Upper lobe of right lung (tissue), 1 donor: Measurements from ENCODE around the gene SH3RF2. TPM values are rescaled to one million over a fixed set of nuclear protein-coding genes. Genes with fewer than 3 reads are reported as not detected.
A peak's percentile ranks its signal among the peaks of the same experiment; 100 is the strongest.

ENCODE experiments used
- ATAC-seq: fragments of 200-7000 bp; cut with Tn5 transposase; one replicate; pipeline ENCODE4 v1.9.1; 2020; ENCODE audit warnings: mild to moderate bottlenecking, moderate library complexity
- DNase-seq: peaks from one replicate; pipeline ENCODE4 v3.0.0-alpha.2; 2020
- H3K27ac ChIP-seq: fragments of 200-600 bp; one replicate; pipeline ENCODE4 v1.8.0; 2022
- H3K27me3 ChIP-seq: fragments of 200-600 bp; one replicate; pipeline ENCODE4 v1.8.0; 2022; ENCODE audit warnings: mild to moderate bottlenecking
- H3K36me3 ChIP-seq: fragments of 200-600 bp; one replicate; pipeline ENCODE4 v1.8.0; 2022
- H3K4me1 ChIP-seq: fragments of 200-600 bp; one replicate; pipeline ENCODE4 v1.8.0; 2022
- H3K4me3 ChIP-seq: fragments of 200-600 bp; one replicate; pipeline ENCODE4 v1.8.0; 2022; ENCODE audit warnings: mild to moderate bottlenecking
- H3K9me3 ChIP-seq: fragments of 200-600 bp; one replicate; pipeline ENCODE4 v1.8.0; 2022
- CTCF ChIP-seq: fragments of 200-600 bp; IDR thresholded peaks from one replicate; pipeline ENCODE4 v1.8.0; 2022; ENCODE audit warnings: antibody characterized with exemption
- intact Hi-C: fragments of 100-400 bp; cut with DNase I; formaldehyde crosslinking; loops from one replicate; pipeline ENCODE4 v1.11.0; 2022
- total RNA-seq: library from RNA; stranded (reverse); fragmentation: NEBNext Ultra II Directional; extraction: Animal tissue kit (Norgen Biotek cat#: 25700); gene quantifications from one replicate; pipeline ENCODE4 v1.2.1, GENCODE V29; 2021
- donor health status: DM: no; HTN: yes; CAD: no; lungs with severe emphysema.

SH3RF2 gene
- total RNA-seq, 1 donor from 2014 or later: 12.4 TPM

GRCh38 chr5:145913701-145914100, 22.7 kb upstream of the SH3RF2 start:
- ATAC-seq (no peak), DNase-seq (no peak)
- Histone ChIP-seq H3K27me3 (no peaks in the 10 kb centered on the region), H3K27ac (no peak overlapping the region), H3K4me1 (no peaks in the 10 kb centered on the region), H3K9me3 (no peaks in the 10 kb centered on the region), H3K36me3 (no peaks in the 10 kb centered on the region), H3K4me3 (no peak overlapping the region)
- TF ChIP-seq CTCF: no peak
- intact Hi-C loops: no loop called here

GRCh38 chr5:145915970-145916638, 20.3 kb upstream of the SH3RF2 start:
- Histone ChIP-seq H3K9me3 (no peaks in the 10 kb centered on the region), H3K4me1 (no peaks in the 10 kb centered on the region), H3K27me3 (no peaks in the 10 kb centered on the region), H3K27ac (no peak overlapping the region), H3K36me3 (no peaks in the 10 kb centered on the region), H3K4me3 (no peak overlapping the region)
- ATAC-seq (no peak), DNase-seq (no peak)
- intact Hi-C loops: no loop called here
- TF ChIP-seq CTCF: no peak

- ATAC-seq: peak; percentile 41
- intact Hi-C loops: no loop called here
Measured at GRCh38 chr5:145917288-145917687, 19.1 kb upstream of the SH3RF2 start.

GRCh38 chr5:145918397-145918796, 18.0 kb upstream of the SH3RF2 start:
- Histone ChIP-seq H3K9me3 (no peaks in the 10 kb centered on the region), H3K4me3 (no peak overlapping the region), H3K4me1 (no peaks in the 10 kb centered on the region), H3K27me3 (no peaks in the 10 kb centered on the region), H3K36me3 (no peaks in the 10 kb centered on the region), H3K27ac (no peak overlapping the region)
- intact Hi-C loops: no loop called here
- ATAC-seq: no peak
- DNase-seq: no peak
- no peak for TF ChIP-seq CTCF

More at GRCh38 chr5:145917288-145917687, 19.1 kb upstream of the SH3RF2 start:
- no peaks in the 10 kb centered on the region for H3K27me3 ChIP-seq
- no peak overlapping the region for H3K4me3 ChIP-seq
- no peaks in the 10 kb centered on the region for H3K36me3 ChIP-seq
- no peaks in the 10 kb centered on the region for H3K9me3 ChIP-seq
- TF ChIP-seq CTCF: no peak
- no peaks in the 10 kb centered on the region for H3K4me1 ChIP-seq
- DNase-seq: no peak
- H3K27ac ChIP-seq: no peak overlapping the region

GRCh38 chr5:145919413-145919812, 17.0 kb upstream of the SH3RF2 start:
- ATAC-seq: no peak
- Histone ChIP-seq H3K4me1 (no peaks in the 10 kb centered on the region), H3K27ac (no peak overlapping the region), H3K9me3 (no peaks in the 10 kb centered on the region), H3K4me3 (no peak overlapping the region), H3K36me3 (no peaks in the 10 kb centered on the region), H3K27me3 (no peaks in the 10 kb centered on the region)
- DNase-seq: no peak
- TF ChIP-seq CTCF: no peak
- intact Hi-C loops: no loop called here
